Activated CD4-positive, alpha-beta memory T cell treated with anti-CD3 and anti-CD28 coated beads for 36 hours (primary cell): ENCODE results near the gene TNRC6A. TPM values are rescaled to one million over a fixed set of nuclear protein-coding genes. Genes with fewer than 3 reads are reported as not detected.
"Not testable (repeated sequence)": the region's sequence is repeated elsewhere in the genome, so short reads cannot be mapped to it uniquely, and the experiment has no call there.

Source experiments
- CTCF ChIA-PET: fragments of 350-600 bp; sonication (Branson Sonifier 250); formaldehyde crosslinking; loops from one replicate; lab custom pipeline; 2021; ENCODE audit warnings: antibody characterized with exemption, inconsistent platforms; lab: Charles Lee
- POLR2A ChIA-PET: fragments of 350-600 bp; sonication (Branson Sonifier 250); formaldehyde crosslinking; loops from one replicate; lab custom pipeline; 2021; ENCODE audit warnings: antibody characterized with exemption; lab: Charles Lee
- DNase-seq: peaks from one replicate; pipeline ENCODE4 v3.0.0-alpha.2; 2020
- H3K27ac Mint-ChIP-seq: one replicate; pipeline ENCODE4 v1.8.0; 2021; ENCODE audit warnings: mixed read lengths
- H3K27me3 Mint-ChIP-seq: one replicate; pipeline ENCODE4 v1.8.0; 2021; ENCODE audit warnings: mixed read lengths
- H3K36me3 Mint-ChIP-seq: one replicate; pipeline ENCODE4 v1.8.0; 2021; ENCODE audit warnings: mixed read lengths
- H3K4me1 Mint-ChIP-seq: one replicate; pipeline ENCODE4 v1.8.0; 2021; ENCODE audit warnings: low read depth, mixed read lengths
- H3K4me3 Mint-ChIP-seq: one replicate; pipeline ENCODE4 v1.8.0; 2021; ENCODE audit warnings: mild to moderate bottlenecking, mixed read lengths
- H3K9me3 Mint-ChIP-seq: one replicate; pipeline ENCODE4 v1.8.0; 2021; ENCODE audit warnings: mixed read lengths
- intact Hi-C: fragments of 100-400 bp; cut with micrococcal nuclease; formaldehyde crosslinking; loops from one replicate; pipeline ENCODE4 v1.15.1; 2023
- total RNA-seq, 2 experiments: library from RNA; stranded (reverse); gene quantifications; one replicate each; pipeline ENCODE4 v1.2.3, GENCODE V29; 2021

The TNRC6A gene
- total RNA-seq, 2 experiments from 2014 or later, result 31.7 to 36.3 TPM

- no peaks in the 10 kb centered on the region for H3K9me3 Mint-ChIP-seq
- ChIA-PET POLR2A (interaction anchor here (0.6 kb wide), 1 partner anchor 90 kb away, joined by 3 read pairs; no protein-coding TSS in a partner anchor), CTCF (no interaction called here)
- peaks cover 3% of the 10 kb centered on the region for H3K4me1 Mint-ChIP-seq
- H3K27me3 Mint-ChIP-seq, result peaks cover 5% of the 10 kb centered on the region
- H3K27ac Mint-ChIP-seq, result no peak overlapping the region
- intact Hi-C loops, result no loop called here
- H3K4me3 Mint-ChIP-seq, result no peak overlapping the region
- H3K36me3 Mint-ChIP-seq, result no peaks in the 10 kb centered on the region
- DNase-seq, result no peak
Observed at GRCh38 chr16:24699151-24699723, 30.2 kb upstream of the TNRC6A start.

DNA sequence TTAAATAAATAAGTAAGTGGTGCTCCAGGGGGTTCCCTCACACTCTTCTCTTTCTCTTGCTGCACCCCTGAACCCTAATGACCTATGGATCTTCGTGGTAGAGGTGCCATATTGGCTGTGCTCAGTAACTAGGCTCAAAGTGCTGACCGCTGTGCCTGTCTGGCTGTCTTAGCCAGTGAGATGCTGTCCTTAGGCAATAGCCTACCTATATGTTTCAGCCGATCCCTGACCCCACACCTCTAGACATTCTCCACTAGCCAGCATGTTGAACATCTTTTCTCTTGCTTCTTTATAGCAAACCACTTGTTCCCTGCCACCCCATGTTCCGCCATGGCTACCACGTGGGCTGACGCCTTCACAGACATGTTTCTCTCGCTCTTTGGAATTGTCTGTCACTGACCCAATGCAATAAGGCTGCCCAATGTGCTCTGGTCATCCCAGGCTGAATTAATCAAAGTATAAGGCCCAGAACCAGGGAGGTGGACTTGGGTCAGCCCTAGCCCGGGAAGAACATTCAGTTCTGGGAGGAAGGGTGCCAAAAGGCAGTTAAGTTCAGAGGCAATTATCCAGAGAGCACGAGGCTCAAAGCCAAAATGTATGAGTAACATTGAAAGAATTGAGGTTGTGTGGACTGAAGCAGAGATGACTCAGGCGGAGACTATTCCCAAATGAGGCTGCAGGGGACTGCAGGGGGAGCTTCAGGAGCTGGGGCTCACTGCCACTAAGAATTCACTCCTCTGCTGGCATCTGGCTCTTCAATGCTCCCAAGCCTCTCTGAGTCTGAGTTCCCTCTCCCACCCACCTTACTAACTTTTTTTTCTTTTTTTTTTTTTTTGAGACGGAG, 28.7 kb upstream of the TNRC6A start:
- Mint-ChIP-seq H3K36me3 (no peaks in the 10 kb centered on the region), H3K4me1 (peaks cover 3% of the 10 kb centered on the region), H3K27me3 (peaks cover 5% of the 10 kb centered on the region), H3K9me3 (no peaks in the 10 kb centered on the region), H3K27ac (no peak overlapping the region), H3K4me3 (no peak overlapping the region)
- ChIA-PET POLR2A (no interaction called here), CTCF (no interaction called here)
- DNase-seq, result no peak
- intact Hi-C loops, result no loop called here

DNA sequence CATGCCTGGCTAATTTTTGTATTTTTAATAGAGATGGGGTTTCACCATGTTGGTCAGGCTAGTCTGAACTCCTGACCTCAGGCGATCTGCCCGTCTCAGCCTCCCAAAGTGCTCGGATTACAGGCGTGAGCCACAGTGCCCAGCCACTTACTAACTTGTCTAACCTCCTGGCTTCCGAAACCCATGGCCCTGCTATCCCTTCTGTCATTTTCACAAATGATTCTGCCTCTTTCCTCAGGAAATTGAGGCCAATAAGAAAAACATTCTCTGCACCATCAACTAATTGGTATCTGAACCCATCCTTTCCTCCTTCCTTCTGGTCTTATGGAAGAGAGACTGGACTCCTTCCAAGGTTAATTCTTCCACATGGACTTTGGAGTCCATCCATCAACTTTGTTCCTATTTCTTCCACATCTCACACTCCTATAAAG, 27.9 kb upstream of the TNRC6A start:
- peaks cover 5% of the 10 kb centered on the region for H3K27me3 Mint-ChIP-seq
- CTCF ChIA-PET, result no interaction called here

GRCh38 chr16:24707760-24708159, 21.7 kb upstream of the TNRC6A start:
- H3K4me3 Mint-ChIP-seq, H3K9me3 Mint-ChIP-seq, H3K36me3 Mint-ChIP-seq, H3K27me3 Mint-ChIP-seq, H3K4me1 Mint-ChIP-seq, H3K27ac Mint-ChIP-seq, DNase-seq, CTCF ChIA-PET, POLR2A ChIA-PET, intact Hi-C loops: not testable (repeated sequence)

More for the DNA sequence above, 27.9 kb upstream of the TNRC6A start:
- H3K4me3 Mint-ChIP-seq, result no peak overlapping the region
- no peaks in the 10 kb centered on the region for H3K36me3 Mint-ChIP-seq
- no peaks in the 10 kb centered on the region for H3K9me3 Mint-ChIP-seq
- intact Hi-C loops, result no loop called here
- no peak for DNase-seq
- POLR2A ChIA-PET, result no interaction called here
- peaks cover 3% of the 10 kb centered on the region for H3K4me1 Mint-ChIP-seq
- H3K27ac Mint-ChIP-seq, result no peak overlapping the region

DNA sequence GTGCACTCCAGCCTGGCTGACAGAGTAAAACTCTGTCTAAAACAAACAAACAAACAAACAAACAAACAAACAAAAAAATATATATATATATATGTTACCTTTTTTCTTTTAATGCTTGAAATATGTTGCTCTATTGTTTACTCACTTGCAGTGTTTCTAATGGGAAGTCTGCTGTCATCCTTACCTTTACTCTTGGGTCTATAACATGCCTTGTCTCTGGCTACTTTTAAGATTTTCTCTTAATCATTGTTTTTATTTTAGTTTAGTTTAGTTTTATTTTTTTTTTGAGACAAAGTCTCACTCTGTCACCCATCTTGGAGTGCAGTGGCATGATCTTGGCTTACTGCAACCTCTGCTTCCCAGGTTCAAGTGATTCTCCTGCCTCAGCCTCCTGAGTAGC, 16.1 kb upstream of the TNRC6A start:
- Mint-ChIP-seq H3K4me1 (no peaks in the 10 kb centered on the region), H3K36me3 (no peaks in the 10 kb centered on the region), H3K27ac (no peak overlapping the region), H3K4me3 (no peak overlapping the region), H3K27me3 (peaks cover 9% of the 10 kb centered on the region), H3K9me3 (peaks cover 15% of the 10 kb centered on the region)
- intact Hi-C loops, result no loop called here
- POLR2A ChIA-PET, result no interaction called here
- CTCF ChIA-PET, result no interaction called here
- no peak for DNase-seq

- Mint-ChIP-seq H3K27me3 (peaks cover 11% of the 10 kb centered on the region), H3K27ac (no peak overlapping the region)
- CTCF ChIA-PET, result no interaction called here
Observed at GRCh38 chr16:24717411-24717810, 12.0 kb upstream of the TNRC6A start.

DNA sequence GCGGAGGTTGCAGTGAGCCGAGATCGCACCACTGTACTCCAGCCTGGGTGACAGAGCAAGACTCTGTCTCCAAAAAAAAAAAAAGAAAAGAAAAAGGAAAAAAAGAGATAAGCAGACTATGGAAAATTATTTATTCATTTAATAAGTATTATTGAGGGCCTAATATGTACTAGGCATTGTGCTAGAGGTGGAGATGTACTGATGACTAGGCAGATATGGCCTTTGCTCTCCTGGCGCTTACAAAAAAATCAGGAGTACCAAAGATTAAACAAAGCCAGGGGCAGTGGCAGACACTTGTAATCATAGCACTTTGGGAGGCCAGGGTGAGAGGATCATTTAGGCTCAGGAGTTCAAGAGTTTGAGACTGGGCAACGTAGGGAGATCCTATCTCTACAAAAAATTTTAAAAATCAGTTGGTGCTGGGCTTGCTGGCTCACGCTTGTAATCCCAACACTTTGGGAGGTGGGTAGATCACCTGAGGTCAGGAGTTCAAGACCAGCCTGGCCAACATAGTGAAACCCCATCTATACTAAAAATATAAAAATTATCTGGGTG, 10.4 kb upstream of the TNRC6A start:
- POLR2A ChIA-PET, result interaction anchor here (0.6 kb wide), 1 partner anchor 45 kb away, joined by 3 read pairs; no protein-coding TSS in a partner anchor
- H3K27me3 Mint-ChIP-seq, result peaks cover 11% of the 10 kb centered on the region
- H3K9me3 Mint-ChIP-seq, result peaks cover 4% of the 10 kb centered on the region
- H3K4me3 Mint-ChIP-seq, result no peak overlapping the region
- H3K36me3 Mint-ChIP-seq, result no peaks in the 10 kb centered on the region
- intact Hi-C loops, result no loop called here
- CTCF ChIA-PET, result no interaction called here
- DNase-seq, result no peak
- no peak overlapping the region for H3K27ac Mint-ChIP-seq
- H3K4me1 Mint-ChIP-seq, result peaks cover 33% of the 10 kb centered on the region

More at GRCh38 chr16:24717411-24717810, 12.0 kb upstream of the TNRC6A start:
- H3K36me3 Mint-ChIP-seq, result no peaks in the 10 kb centered on the region
- intact Hi-C loops, result no loop called here
- POLR2A ChIA-PET, result no interaction called here
- no peak overlapping the region for H3K4me3 Mint-ChIP-seq
- no peak for DNase-seq
- peaks cover 17% of the 10 kb centered on the region for H3K4me1 Mint-ChIP-seq
- H3K9me3 Mint-ChIP-seq, result peaks cover 15% of the 10 kb centered on the region

GRCh38 chr16:24721830-24722238, 7.6 kb upstream of the TNRC6A start:
- DNase-seq, result peak; percentile 86
- no peaks in the 10 kb centered on the region for H3K36me3 Mint-ChIP-seq
- H3K4me1 Mint-ChIP-seq, result peaks cover 38% of the 10 kb centered on the region
- peak overlapping the region; percentile 14 for H3K4me3 Mint-ChIP-seq
- H3K27me3 Mint-ChIP-seq, result peaks cover 6% of the 10 kb centered on the region
- ChIA-PET POLR2A (no interaction called here), CTCF (interaction anchor here (0.8 to 1.0 kb wide), 2 partner anchors 53 to 54 kb away, joined by 3 read pairs; no protein-coding TSS in a partner anchor)
- no peaks in the 10 kb centered on the region for H3K9me3 Mint-ChIP-seq
- peak overlapping the region; percentile 48 for H3K27ac Mint-ChIP-seq
- intact Hi-C loops, result loop anchor here (1.0 to 10.0 kb wide), 9 partner anchors 7 to 877 kb away; partner anchors contain the start of genes ARHGAP17, LCMT1, TNRC6A and ZKSCAN2

GRCh38 chr16:24723663-24724062, 5.8 kb upstream of the TNRC6A start:
- Mint-ChIP-seq H3K4me1 (peaks cover 43% of the 10 kb centered on the region), H3K27ac (no peak overlapping the region), H3K4me3 (no peak overlapping the region), H3K9me3 (no peaks in the 10 kb centered on the region), H3K27me3 (peaks cover 2% of the 10 kb centered on the region), H3K36me3 (no peaks in the 10 kb centered on the region)
- intact Hi-C loops, result loop anchor here (2.0 to 10.0 kb wide), 5 partner anchors 127 to 879 kb away; partner anchors contain the start of genes ARHGAP17, LCMT1 and ZKSCAN2
- ChIA-PET CTCF (interaction anchor here (0.8 kb wide), 1 partner anchor 18 kb away, joined by 4 read pairs; no protein-coding TSS in a partner anchor), POLR2A (no interaction called here)
- no peak for DNase-seq

GRCh38 chr16:24728011-24728410, 1.4 kb upstream of the TNRC6A start:
- no peak for DNase-seq
- ChIA-PET POLR2A (interaction anchor here (1.0 to 1.2 kb wide), 2 partner anchors 59 to 187 kb away, joined by 3 read pairs; no protein-coding TSS in a partner anchor), CTCF (no interaction called here)
- intact Hi-C loops, result loop anchor here (2.0 to 10.0 kb wide), 4 partner anchors 189 to 883 kb away; partner anchors contain the start of genes ARHGAP17, RBBP6 and ZKSCAN2
- Mint-ChIP-seq H3K36me3 (peaks cover 24% of the 10 kb centered on the region), H3K9me3 (no peaks in the 10 kb centered on the region), H3K4me3 (no peak overlapping the region), H3K4me1 (peaks cover 47% of the 10 kb centered on the region), H3K27ac (no peak overlapping the region), H3K27me3 (no peaks in the 10 kb centered on the region)

GRCh38 chr16:24728891-24729242, 584 bp upstream of the TNRC6A start:
- Mint-ChIP-seq H3K27ac (peak overlapping the region; percentile 98), H3K4me1 (peaks cover 46% of the 10 kb centered on the region), H3K36me3 (peaks cover 31% of the 10 kb centered on the region), H3K4me3 (peak overlapping the region; percentile 92), H3K27me3 (no peaks in the 10 kb centered on the region), H3K9me3 (no peaks in the 10 kb centered on the region)
- peak; percentile 25 for DNase-seq
- intact Hi-C loops, result loop anchor here (1.0 to 10.0 kb wide), 5 partner anchors 8 to 884 kb away; partner anchors contain the start of genes ARHGAP17, RBBP6 and ZKSCAN2
- ChIA-PET POLR2A (interaction anchor here (1.0 to 1.2 kb wide), 2 partner anchors 59 to 188 kb away, joined by 3 read pairs; no protein-coding TSS in a partner anchor), CTCF (no interaction called here)
